Mesenchymal stem cell (in vitro differentiated cells and primary cell): ENCODE results near the gene SLC25A44.
A peak's percentile ranks its signal among the peaks of the same experiment; 100 is the strongest.

Experiments used
- DNase-seq: peaks from one replicate; pipeline ENCODE4 v3.0.0-alpha.2; 2013
- H2AFZ ChIP-seq: one replicate; pipeline ENCODE4 v1.6.1; 2013; ENCODE audit warnings: low read depth, mild to moderate bottlenecking, control low read depth, inconsistent platforms, low read length, moderate library complexity
- H2AK5ac ChIP-seq: 2 replicates; pipeline ENCODE4 v1.6.1; 2013; ENCODE audit warnings: low read length, moderate library complexity, mild to moderate bottlenecking, inconsistent platforms; ENCODE audit not compliant: severe bottlenecking
- H2BK120ac ChIP-seq: one replicate; pipeline ENCODE4 v1.6.1; 2013; ENCODE audit warnings: low read depth, mild to moderate bottlenecking, inconsistent platforms, low read length, moderate library complexity
- H2BK12ac ChIP-seq, 2 experiments: one replicate each; pipeline ENCODE4 v1.6.1; 2013; ENCODE audit warnings: inconsistent platforms in 2 of 2, low read length in 2 of 2, mild to moderate bottlenecking in 2 of 2, moderate library complexity in 2 of 2, control low read depth in 1 of 2
- H2BK15ac ChIP-seq: one replicate; pipeline ENCODE4 v1.6.1; 2013; ENCODE audit warnings: mild to moderate bottlenecking, low read depth, inconsistent platforms; ENCODE audit not compliant: poor library complexity, severe bottlenecking
- H2BK5ac ChIP-seq: 2 replicates; pipeline ENCODE4 v1.6.1; 2013; ENCODE audit warnings: low read depth, mild to moderate bottlenecking, low read length, control low read depth, inconsistent platforms; ENCODE audit not compliant: poor library complexity, severe bottlenecking
- H3K14ac ChIP-seq, 2 experiments: one replicate each; pipeline ENCODE4 v1.6.1; 2013; ENCODE audit warnings: inconsistent platforms in 2 of 2, low read length in 2 of 2, control low read depth in 1 of 2, mild to moderate bottlenecking in 1 of 2, moderate library complexity in 1 of 2
- H3K18ac ChIP-seq, 2 experiments: one replicate each; pipeline ENCODE4 v1.6.1; 2013; ENCODE audit warnings: inconsistent platforms in 2 of 2, low read length in 2 of 2, control low read depth in 1 of 2, low read depth in 1 of 2, mild to moderate bottlenecking in 1 of 2
- H3K23ac ChIP-seq, 2 experiments: one replicate each; pipeline ENCODE4 v1.6.1; 2013; ENCODE audit warnings: inconsistent platforms in 2 of 2, low read length in 2 of 2, mild to moderate bottlenecking in 2 of 2, moderate library complexity in 2 of 2, control low read depth in 1 of 2
- H3K27ac ChIP-seq: 2 replicates; pipeline ENCODE4 v1.5.1; 2013; ENCODE audit warnings: mild to moderate bottlenecking, moderate library complexity, low read length, control low read depth, inconsistent platforms; ENCODE audit not compliant: poor library complexity, severe bottlenecking
- H3K27me3 ChIP-seq, 2 experiments: 2 replicates each; pipeline versions ENCODE4 v1.6.1 to v1.7.0; 2013; ENCODE audit warnings: low read length in 2 of 2, mild to moderate bottlenecking in 2 of 2, moderate library complexity in 2 of 2, control low read depth in 1 of 2, inconsistent platforms in 1 of 2; ENCODE audit not compliant: control insufficient read depth in 1 of 2, insufficient read depth in 1 of 2
- H3K36me3 ChIP-seq, 2 experiments: 2 replicates each; pipeline versions ENCODE4 v1.6.1 to v1.7.0; 2013; ENCODE audit warnings: low read length in 2 of 2, control low read depth in 1 of 2, inconsistent platforms in 1 of 2, low read depth in 1 of 2, mild to moderate bottlenecking in 1 of 2; ENCODE audit not compliant: insufficient read depth in 2 of 2, control insufficient read depth in 1 of 2
- H3K4ac ChIP-seq, 2 experiments: one replicate each; pipeline ENCODE4 v1.6.1; 2013; ENCODE audit warnings: inconsistent platforms in 2 of 2, low read length in 2 of 2, mild to moderate bottlenecking in 2 of 2, moderate library complexity in 2 of 2, control low read depth in 1 of 2, low read depth in 1 of 2
- H3K4me1 ChIP-seq: 2 replicates; pipeline ENCODE4 v1.6.1; 2013; ENCODE audit warnings: low read depth, low read length, control low read depth; ENCODE audit not compliant: control insufficient read depth, insufficient read depth
- H3K4me2 ChIP-seq: 2 replicates; pipeline ENCODE4 v1.6.1; 2013; ENCODE audit warnings: low read length, mild to moderate bottlenecking, inconsistent platforms; ENCODE audit not compliant: poor library complexity, severe bottlenecking
- H3K4me3 ChIP-seq, 2 experiments: 2 replicates each; pipeline versions ENCODE4 v1.5.1 to v1.7.0; 2013; ENCODE audit warnings: low read length in 2 of 2, mild to moderate bottlenecking in 2 of 2, control low read depth in 1 of 2, low read depth in 1 of 2; ENCODE audit not compliant: insufficient read depth in 1 of 2
- H3K79me1 ChIP-seq: replicated peaks from 2 replicates; pipeline ENCODE4 v1.6.1; 2013; ENCODE audit warnings: mild to moderate bottlenecking, control low read depth, low read length, inconsistent platforms; ENCODE audit not compliant: poor library complexity, severe bottlenecking
- H3K9ac ChIP-seq: 2 replicates; pipeline ENCODE4 v1.7.0; 2013; ENCODE audit warnings: mild to moderate bottlenecking, low read length, moderate library complexity
- H3K9me3 ChIP-seq: 2 replicates; pipeline ENCODE4 v1.7.0; 2013; ENCODE audit warnings: mild to moderate bottlenecking, low read length; ENCODE audit not compliant: control insufficient read depth
- H4K8ac ChIP-seq: one replicate; pipeline ENCODE4 v1.6.1; 2013; ENCODE audit warnings: inconsistent platforms, mild to moderate bottlenecking, low read length, moderate library complexity
- H4K91ac ChIP-seq: one replicate; pipeline ENCODE4 v1.6.1; 2013; ENCODE audit warnings: mild to moderate bottlenecking, low read length, inconsistent platforms
- WGBS: methylation state at CpG from one replicate; pipeline ENCODE4 v1.1.7; 2013; ENCODE audit warnings: mixed read lengths; 5-methylcytosine and 5-hydroxymethylcytosine counted together

The SLC25A44 gene

DNA sequence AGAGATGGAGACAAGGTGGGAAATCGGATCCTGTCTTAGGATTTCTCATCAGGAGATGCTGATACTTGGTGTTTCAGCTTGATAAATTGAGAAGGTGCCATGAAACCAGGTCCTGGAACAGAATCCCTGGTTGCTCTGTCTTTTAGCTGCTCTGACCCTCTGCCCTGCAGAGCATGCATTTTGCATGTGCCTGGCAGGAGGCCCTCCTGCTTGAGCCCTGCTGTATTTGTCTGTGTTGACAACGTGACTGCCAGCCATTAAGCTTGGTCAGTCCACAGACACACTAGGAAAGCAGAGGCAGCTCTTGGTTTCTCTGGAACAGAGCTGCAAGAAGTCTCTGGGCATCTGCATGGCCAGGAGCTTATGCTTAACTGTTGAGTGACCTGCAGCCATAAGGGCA lies 2.5 kb downstream of the SLC25A44 start:
- H3K4me2 ChIP-seq, result no peak overlapping the region
- peaks cover 34% of the 10 kb centered on the region for H3K79me1 ChIP-seq
- no peak overlapping the region for H4K91ac ChIP-seq
- DNase-seq, result no peak
- no peak overlapping the region for H2BK15ac ChIP-seq
- no peaks in the 10 kb centered on the region for H3K9me3 ChIP-seq
- WGBS, result 78% methylated on average over 2 of the region's 2 CpGs
- H2AFZ ChIP-seq, result no peak overlapping the region
- no peak overlapping the region for H2BK5ac ChIP-seq
- no peak overlapping the region for H2AK5ac ChIP-seq
- H3K27ac ChIP-seq, result no peak overlapping the region
- H3K4me3 ChIP-seq, result no peak overlapping the region
- H3K4ac ChIP-seq, result no peak overlapping the region
- no peak overlapping the region for H2BK120ac ChIP-seq
- H3K18ac ChIP-seq, result no peak overlapping the region
- H3K36me3 ChIP-seq, result peaks cover 21 to 40% of the 10 kb centered on the region in 2 experiments
- no peak overlapping the region for H3K14ac ChIP-seq
- no peak overlapping the region for H3K23ac ChIP-seq
- peaks cover 12% of the 10 kb centered on the region for H3K4me1 ChIP-seq
- H3K9ac ChIP-seq, result no peak overlapping the region
- no peak overlapping the region for H4K8ac ChIP-seq
- H2BK12ac ChIP-seq, result no peak overlapping the region
- H3K27me3 ChIP-seq, result no peaks in the 10 kb centered on the region

DNA sequence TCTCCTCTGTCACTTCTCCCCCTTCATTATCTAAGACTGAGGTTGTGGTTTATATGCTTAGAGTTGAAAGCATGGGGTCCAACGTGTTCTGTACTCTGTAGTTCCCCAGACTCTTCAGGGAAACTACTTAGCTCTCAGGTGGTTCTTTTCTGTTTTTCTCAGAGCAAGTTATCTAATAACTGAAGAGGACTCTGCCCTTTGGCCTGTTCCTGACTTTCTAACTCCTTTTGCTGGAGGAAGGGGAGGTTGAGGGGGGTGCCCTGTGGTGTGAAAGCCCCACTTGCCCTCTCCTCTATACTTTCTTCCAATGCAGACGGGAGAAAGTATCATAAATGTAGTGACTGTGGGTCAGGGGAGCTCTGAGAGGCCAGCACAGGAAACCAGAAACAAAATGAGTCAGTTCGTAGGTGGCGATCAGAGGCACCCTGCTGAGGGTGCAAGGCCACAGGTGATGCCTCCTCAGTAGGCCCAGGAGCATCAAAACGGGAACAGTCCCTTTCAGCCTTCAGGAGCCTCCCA lies 5.0 kb downstream of the SLC25A44 start:
- Histone ChIP-seq H3K27ac (no peak overlapping the region), H2BK15ac (no peak overlapping the region), H3K9me3 (no peaks in the 10 kb centered on the region), H3K4me3 (no peak overlapping the region), H4K8ac (peak overlapping the region; percentile 25), H3K4me1 (peaks cover 9% of the 10 kb centered on the region), H3K14ac (no peak overlapping the region), H3K4ac (no peak overlapping the region), H2BK120ac (no peak overlapping the region), H3K23ac (no peak overlapping the region), H3K79me1 (peaks cover 39% of the 10 kb centered on the region), H3K18ac (no peak overlapping the region), H2AFZ (no peak overlapping the region), H3K36me3 (peaks cover 21 to 56% of the 10 kb centered on the region in 2 experiments), H3K4me2 (no peak overlapping the region), H2BK5ac (no peak overlapping the region), H4K91ac (no peak overlapping the region), H2BK12ac (no peak overlapping the region), H3K27me3 (no peaks in the 10 kb centered on the region), H3K9ac (no peak overlapping the region), H2AK5ac (no peak overlapping the region)
- WGBS, result 82% methylated on average over 4 of the region's 5 CpGs
- no peak for DNase-seq

DNA sequence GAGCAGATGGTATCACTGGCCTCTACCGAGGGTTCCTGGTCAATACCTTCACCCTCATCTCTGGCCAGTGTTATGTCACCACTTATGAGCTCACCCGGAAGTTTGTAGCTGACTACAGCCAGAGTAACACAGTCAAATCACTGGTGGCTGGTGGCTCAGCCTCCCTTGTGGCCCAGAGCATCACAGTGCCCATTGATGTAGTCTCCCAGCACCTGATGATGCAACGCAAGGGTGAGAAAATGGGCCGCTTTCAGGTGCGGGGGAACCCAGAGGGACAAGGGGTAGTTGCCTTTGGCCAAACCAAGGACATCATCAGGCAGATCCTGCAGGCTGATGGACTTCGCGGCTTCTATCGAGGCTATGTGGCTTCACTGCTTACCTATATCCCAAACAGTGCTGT lies 6.1 kb downstream of the SLC25A44 start:
- H4K8ac ChIP-seq, result no peak overlapping the region
- H2BK120ac ChIP-seq, result no peak overlapping the region
- H3K18ac ChIP-seq, result no peak overlapping the region
- no peak overlapping the region for H2BK5ac ChIP-seq
- H3K23ac ChIP-seq, result no peak overlapping the region
- no peak overlapping the region for H3K4me3 ChIP-seq
- H3K27me3 ChIP-seq, result no peaks in the 10 kb centered on the region
- no peak overlapping the region for H3K4ac ChIP-seq
- peaks cover 21 to 56% of the 10 kb centered on the region in 2 experiments for H3K36me3 ChIP-seq
- no peak for DNase-seq
- H2AFZ ChIP-seq, result no peak overlapping the region
- H3K79me1 ChIP-seq, result peaks cover 42% of the 10 kb centered on the region
- no peak overlapping the region for H3K14ac ChIP-seq
- no peak overlapping the region for H2AK5ac ChIP-seq
- no peak overlapping the region for H3K27ac ChIP-seq
- no peak overlapping the region for H3K9ac ChIP-seq
- H2BK12ac ChIP-seq, result no peak overlapping the region
- peaks cover 6% of the 10 kb centered on the region for H3K4me1 ChIP-seq
- WGBS, result over 99% methylated on average over 7 of the region's 8 CpGs
- no peak overlapping the region for H4K91ac ChIP-seq
- no peaks in the 10 kb centered on the region for H3K9me3 ChIP-seq
- H2BK15ac ChIP-seq, result no peak overlapping the region
- H3K4me2 ChIP-seq, result no peak overlapping the region

DNA sequence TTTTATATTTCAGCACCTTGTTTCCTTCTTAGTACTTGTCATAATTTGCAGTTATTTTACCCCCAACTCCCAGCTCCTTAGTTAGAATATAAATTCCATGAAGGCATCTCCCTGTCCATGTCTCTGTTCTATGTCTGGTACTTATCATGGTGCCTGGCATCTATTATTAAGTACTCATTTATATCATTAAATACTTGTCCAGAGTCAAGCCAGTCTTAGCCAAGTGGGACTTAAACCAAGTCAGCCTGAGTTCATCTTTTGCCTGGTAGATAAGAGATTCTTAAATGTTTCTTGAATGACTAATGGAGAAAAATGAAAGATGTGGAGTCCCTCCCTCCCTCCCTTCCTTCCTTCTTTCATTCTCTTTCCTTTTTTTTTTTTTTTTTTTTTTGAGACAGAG lies 9.4 kb downstream of the SLC25A44 start:
- no peak overlapping the region for H4K91ac ChIP-seq
- H2BK15ac ChIP-seq, result no peak overlapping the region
- peak overlapping the region; percentile 24 for H3K9ac ChIP-seq
- H3K9me3 ChIP-seq, result no peaks in the 10 kb centered on the region
- no peak overlapping the region for H3K4me3 ChIP-seq
- H3K4me2 ChIP-seq, result no peak overlapping the region
- no peaks in the 10 kb centered on the region for H3K27me3 ChIP-seq
- DNase-seq, result peak; percentile 28
- no peak overlapping the region for H2BK5ac ChIP-seq
- H3K4me1 ChIP-seq, result peaks cover 6% of the 10 kb centered on the region
- no peak overlapping the region for H3K18ac ChIP-seq
- no peak overlapping the region for H2BK120ac ChIP-seq
- H2AK5ac ChIP-seq, result no peak overlapping the region
- H3K14ac ChIP-seq, result no peak overlapping the region
- H4K8ac ChIP-seq, result no peak overlapping the region
- no peak overlapping the region for H3K23ac ChIP-seq
- no peak overlapping the region for H2AFZ ChIP-seq
- H2BK12ac ChIP-seq, result no peak overlapping the region
- peaks cover 30 to 55% of the 10 kb centered on the region in 2 experiments for H3K36me3 ChIP-seq
- no peak overlapping the region for H3K4ac ChIP-seq
- H3K27ac ChIP-seq, result no peak overlapping the region
- H3K79me1 ChIP-seq, result peaks cover 34% of the 10 kb centered on the region
